Osteoblast (primary cell): ENCODE results near the gene CHD6. TPM values are rescaled to one million over a fixed set of nuclear protein-coding genes. Genes with fewer than 3 reads are reported as not detected.

Source experiments
- DNase-seq: peaks from one replicate; pipeline ENCODE4 v3.0.0; 2011; ENCODE audit warnings: low spot score, mixed read lengths; ENCODE audit not compliant: insufficient read length; ENCODE audit errors: missing footprints
- H2AFZ ChIP-seq: 2 replicates; pipeline ENCODE4 v1.6.0; 2011; ENCODE audit warnings: mild to moderate bottlenecking, low read length
- H3K27ac ChIP-seq: 2 replicates; pipeline ENCODE4 v1.5.1; 2011; ENCODE audit warnings: mild to moderate bottlenecking, low read depth, low read length, moderate library complexity
- H3K27me3 ChIP-seq: 2 replicates; pipeline ENCODE4 v1.6.0; 2012; ENCODE audit warnings: mild to moderate bottlenecking, control low read depth, inconsistent platforms, low read length, moderate library complexity; ENCODE audit not compliant: insufficient read depth
- H3K36me3 ChIP-seq: 2 replicates; pipeline ENCODE4 v1.5.1; 2011; ENCODE audit warnings: mild to moderate bottlenecking, low read length, control low read depth, moderate library complexity; ENCODE audit not compliant: insufficient read depth
- H3K4me1 ChIP-seq: 2 replicates; pipeline ENCODE4 v1.5.1; 2011; ENCODE audit warnings: mild to moderate bottlenecking, low read length, control low read depth, moderate library complexity; ENCODE audit not compliant: insufficient read depth
- H3K4me2 ChIP-seq: 2 replicates; pipeline ENCODE4 v1.6.0; 2011; ENCODE audit warnings: mild to moderate bottlenecking, low read length; ENCODE audit not compliant: insufficient read depth
- H3K4me3 ChIP-seq: fragments of 200-600 bp; sonication (generic); 3 replicates; pipeline ENCODE4 v1.5.1; 2012; ENCODE audit warnings: mild to moderate bottlenecking, low read length, inconsistent platforms; ENCODE audit not compliant: insufficient read depth
- H3K79me2 ChIP-seq: 2 replicates; pipeline ENCODE4 v1.6.0; 2012; ENCODE audit warnings: mild to moderate bottlenecking, low read length, control low read depth, inconsistent platforms; ENCODE audit not compliant: insufficient read depth
- H3K9me3 ChIP-seq: 2 replicates; pipeline ENCODE4 v1.5.1; 2011; ENCODE audit warnings: low read depth, low read length, control low read depth
- H4K20me1 ChIP-seq: 2 replicates; pipeline ENCODE4 v1.6.0; 2012; ENCODE audit warnings: mild to moderate bottlenecking, low read length, control low read depth; ENCODE audit not compliant: insufficient read depth
- total RNA-seq: library from RNA; depleted of rRNA; stranded (reverse); fragments of >200 nt; gene quantifications from 2 replicates; pipeline ENCODE4 v1.2.3, GENCODE V29; 2012
- TF ChIP-seq, protein P1 (sequence below): IDR thresholded peaks from 2 replicates; pipeline ENCODE4 v1.5.1; 2011; ENCODE audit warnings: mild to moderate bottlenecking, low read depth, low read length, moderate library complexity; ENCODE audit errors: extremely low read depth

CHD6 gene
- total RNA-seq, 1 donor: 32.2 TPM

DNA sequence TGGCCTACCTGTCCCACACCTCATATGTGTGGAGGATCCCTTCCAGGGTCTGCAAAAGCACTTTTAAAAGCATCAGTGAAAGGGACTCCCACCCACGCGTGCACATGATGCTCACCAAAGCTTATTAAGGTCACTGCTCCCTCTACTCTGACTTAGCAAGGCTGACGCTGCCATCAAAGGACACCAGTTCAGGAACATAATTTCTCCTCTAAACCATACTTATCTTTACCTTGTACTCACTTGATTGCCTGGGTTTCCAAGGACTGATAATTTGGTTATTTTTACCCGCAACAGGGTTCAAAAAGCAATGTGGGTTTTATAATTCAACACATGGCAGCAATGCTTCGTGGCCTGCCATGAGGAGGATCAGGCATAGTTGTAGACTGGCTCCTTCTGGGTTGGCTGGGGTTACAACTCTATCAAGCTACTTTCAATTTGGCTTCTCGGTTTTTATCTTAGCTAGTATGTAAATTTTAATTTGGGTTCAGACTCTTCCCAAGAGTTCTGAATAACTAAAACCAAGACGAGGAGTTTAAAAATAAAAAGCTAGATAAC is 199.4 kb downstream of the CHD6 start:
- Histone ChIP-seq H2AFZ (no peak overlapping the region), H3K9me3 (no peaks in the 10 kb centered on the region), H3K36me3 (peaks cover 55% of the 10 kb centered on the region), H3K27ac (no peak overlapping the region), H3K79me2 (no peaks in the 10 kb centered on the region), H3K4me1 (no peaks in the 10 kb centered on the region), H3K4me3 (no peak overlapping the region), H4K20me1 (no peaks in the 10 kb centered on the region), H3K4me2 (no peak overlapping the region), H3K27me3 (no peaks in the 10 kb centered on the region)
- no peak for DNase-seq
- TF ChIP-seq, protein P1, sequence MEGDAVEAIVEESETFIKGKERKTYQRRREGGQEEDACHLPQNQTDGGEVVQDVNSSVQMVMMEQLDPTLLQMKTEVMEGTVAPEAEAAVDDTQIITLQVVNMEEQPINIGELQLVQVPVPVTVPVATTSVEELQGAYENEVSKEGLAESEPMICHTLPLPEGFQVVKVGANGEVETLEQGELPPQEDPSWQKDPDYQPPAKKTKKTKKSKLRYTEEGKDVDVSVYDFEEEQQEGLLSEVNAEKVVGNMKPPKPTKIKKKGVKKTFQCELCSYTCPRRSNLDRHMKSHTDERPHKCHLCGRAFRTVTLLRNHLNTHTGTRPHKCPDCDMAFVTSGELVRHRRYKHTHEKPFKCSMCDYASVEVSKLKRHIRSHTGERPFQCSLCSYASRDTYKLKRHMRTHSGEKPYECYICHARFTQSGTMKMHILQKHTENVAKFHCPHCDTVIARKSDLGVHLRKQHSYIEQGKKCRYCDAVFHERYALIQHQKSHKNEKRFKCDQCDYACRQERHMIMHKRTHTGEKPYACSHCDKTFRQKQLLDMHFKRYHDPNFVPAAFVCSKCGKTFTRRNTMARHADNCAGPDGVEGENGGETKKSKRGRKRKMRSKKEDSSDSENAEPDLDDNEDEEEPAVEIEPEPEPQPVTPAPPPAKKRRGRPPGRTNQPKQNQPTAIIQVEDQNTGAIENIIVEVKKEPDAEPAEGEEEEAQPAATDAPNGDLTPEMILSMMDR: no peak

DNA sequence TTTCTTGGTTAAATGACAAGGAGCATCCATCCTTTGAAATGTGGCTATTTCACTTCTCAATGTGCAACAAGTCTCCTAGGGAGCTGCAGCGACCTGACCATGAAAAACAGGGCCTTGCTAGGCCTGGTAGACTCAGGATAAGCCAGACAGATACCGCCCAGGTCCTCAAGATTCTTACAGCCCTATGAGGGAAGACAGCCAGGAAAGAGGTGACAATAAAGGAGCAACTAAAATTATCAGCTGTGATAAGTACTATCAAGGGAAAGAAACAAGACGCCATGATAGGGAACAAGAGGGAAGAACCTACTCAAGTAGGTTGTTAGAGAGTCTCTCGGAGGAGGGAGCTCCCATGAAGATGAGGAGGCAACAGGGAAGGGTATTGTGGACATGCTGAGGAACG is 200.1 kb downstream of the CHD6 start:
- H3K4me1 ChIP-seq: no peaks in the 10 kb centered on the region
- H3K36me3 ChIP-seq: peaks cover 55% of the 10 kb centered on the region
- no peak for DNase-seq
- H3K4me2 ChIP-seq: no peak overlapping the region
- H3K27ac ChIP-seq: no peak overlapping the region
- no peaks in the 10 kb centered on the region for H3K9me3 ChIP-seq
- no peak overlapping the region for H3K4me3 ChIP-seq
- no peaks in the 10 kb centered on the region for H3K79me2 ChIP-seq
- H2AFZ ChIP-seq: no peak overlapping the region
- H4K20me1 ChIP-seq: no peaks in the 10 kb centered on the region
- TF ChIP-seq, protein P1: no peak
- H3K27me3 ChIP-seq: no peaks in the 10 kb centered on the region

DNA sequence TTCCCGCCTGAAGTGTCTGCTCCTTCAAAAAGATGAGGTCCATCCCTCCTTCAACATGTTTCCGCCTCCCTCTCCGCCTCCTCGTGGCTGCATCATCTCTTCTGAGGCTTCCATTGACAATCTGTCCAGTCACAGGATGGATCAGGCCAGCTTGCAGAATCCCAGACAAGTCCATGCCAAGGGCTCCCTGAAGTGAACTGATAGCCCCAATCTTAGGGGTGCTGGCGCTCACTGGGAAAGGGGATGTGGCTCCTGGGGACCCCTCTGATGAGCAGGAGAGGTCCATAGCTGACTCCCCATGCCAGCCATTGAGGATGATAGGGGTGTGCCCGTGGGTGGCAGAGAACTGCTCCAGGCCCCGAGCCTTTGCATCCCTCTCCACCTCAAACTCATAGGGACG is 203.0 kb downstream of the CHD6 start:
- TF ChIP-seq, protein P1: no peak
- DNase-seq: no peak
- H3K36me3 ChIP-seq: peaks cover 39% of the 10 kb centered on the region

DNA sequence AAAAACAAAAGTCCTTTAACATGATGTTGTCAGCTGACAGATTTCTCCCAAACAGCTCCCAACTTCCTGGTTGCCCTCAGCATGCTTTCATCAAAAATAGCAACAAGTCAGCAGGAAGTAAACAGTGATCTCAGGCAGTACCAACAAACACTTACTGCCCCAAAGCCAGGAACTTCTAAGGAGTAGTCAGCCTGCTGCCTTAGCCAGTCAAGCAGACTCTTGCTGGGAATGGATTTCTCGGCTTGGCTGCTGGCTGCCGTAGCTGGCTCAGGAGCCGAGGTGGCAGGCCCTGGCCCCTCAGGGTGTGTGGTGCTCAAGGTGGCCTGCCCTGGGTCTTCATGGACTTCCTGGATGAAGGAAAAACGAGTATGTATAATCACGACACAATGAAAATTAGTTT is 205.0 kb downstream of the CHD6 start:
- H3K4me1 ChIP-seq: no peaks in the 10 kb centered on the region
- H3K4me3 ChIP-seq: no peak overlapping the region
- H2AFZ ChIP-seq: no peak overlapping the region
- no peak overlapping the region for H3K4me2 ChIP-seq
- H4K20me1 ChIP-seq: no peaks in the 10 kb centered on the region
- H3K79me2 ChIP-seq: no peaks in the 10 kb centered on the region
- no peaks in the 10 kb centered on the region for H3K9me3 ChIP-seq
- peaks cover 42% of the 10 kb centered on the region for H3K36me3 ChIP-seq
- TF ChIP-seq, protein P1: no peak
- H3K27me3 ChIP-seq: no peaks in the 10 kb centered on the region
- no peak overlapping the region for H3K27ac ChIP-seq
- no peak for DNase-seq

More for the DNA sequence above, 203.0 kb downstream of the CHD6 start:
- Histone ChIP-seq H3K4me3 (no peak overlapping the region), H3K9me3 (no peaks in the 10 kb centered on the region), H3K4me1 (no peaks in the 10 kb centered on the region), H3K27ac (no peak overlapping the region), H4K20me1 (no peaks in the 10 kb centered on the region), H3K4me2 (no peak overlapping the region), H3K79me2 (no peaks in the 10 kb centered on the region), H3K27me3 (no peaks in the 10 kb centered on the region), H2AFZ (no peak overlapping the region)
